Activated CD8-positive, alpha-beta T cell treated with anti-CD3 and anti-CD28 coated beads for 36 hours (primary cell): ENCODE measurements around the gene RNF112. TPM values are rescaled to one million over a fixed set of nuclear protein-coding genes. Genes with fewer than 3 reads are reported as not detected.
"Not testable (repeated sequence)": the region's sequence is repeated elsewhere in the genome, so short reads cannot be mapped to it uniquely, and the experiment has no call there.

Experiments
- ATAC-seq: fragments of 200-7000 bp; cut with Tn5 transposase; one replicate; pipeline ENCODE4 v1.10.0; 2021; ENCODE audit warnings: mild to moderate bottlenecking, moderate library complexity
- CTCF ChIA-PET: fragments of 350-600 bp; sonication (Branson Sonifier 250); formaldehyde crosslinking; loops from one replicate; lab custom pipeline; 2021; ENCODE audit warnings: antibody characterized with exemption; lab: Charles Lee
- POLR2A ChIA-PET: fragments of 350-600 bp; sonication (Branson Sonifier 250); formaldehyde crosslinking; loops from one replicate; lab custom pipeline; 2021; ENCODE audit warnings: antibody characterized with exemption; lab: Charles Lee
- DNase-seq: peaks from one replicate; pipeline ENCODE4 v3.0.0-alpha.2; 2020
- H3K27ac Mint-ChIP-seq: one replicate; pipeline ENCODE4 v1.8.0; 2021; ENCODE audit warnings: mild to moderate bottlenecking, mixed read lengths
- H3K27me3 Mint-ChIP-seq: one replicate; pipeline ENCODE4 v1.8.0; 2021; ENCODE audit warnings: mixed read lengths
- H3K36me3 Mint-ChIP-seq: one replicate; pipeline ENCODE4 v1.8.0; 2021; ENCODE audit warnings: low read depth, mixed read lengths
- H3K4me1 Mint-ChIP-seq: one replicate; pipeline ENCODE4 v1.8.0; 2021; ENCODE audit warnings: low read depth, mixed read lengths
- H3K4me3 Mint-ChIP-seq: one replicate; pipeline ENCODE4 v1.8.0; 2021; ENCODE audit warnings: mild to moderate bottlenecking, moderate library complexity, mixed read lengths
- H3K9me3 Mint-ChIP-seq: one replicate; pipeline ENCODE4 v1.8.0; 2021; ENCODE audit warnings: mixed read lengths
- intact Hi-C: fragments of 100-400 bp; cut with micrococcal nuclease; formaldehyde crosslinking; loops from one replicate; pipeline ENCODE4 v1.10.0; 2022
- total RNA-seq, 2 experiments: library from RNA; stranded (reverse); gene quantifications; one replicate each; pipeline ENCODE4 v1.2.3, GENCODE V29; 2021
- TF ChIP-seq, protein P1 (sequence below): fragments of 200-600 bp; IDR thresholded peaks from one replicate; pipeline ENCODE4 v1.8.0; 2022; ENCODE audit warnings: antibody characterized with exemption, mild to moderate bottlenecking

Gene RNF112
- total RNA-seq, 2 experiments from 2014 or later, result 0.34 to 0.63 TPM

DNA sequence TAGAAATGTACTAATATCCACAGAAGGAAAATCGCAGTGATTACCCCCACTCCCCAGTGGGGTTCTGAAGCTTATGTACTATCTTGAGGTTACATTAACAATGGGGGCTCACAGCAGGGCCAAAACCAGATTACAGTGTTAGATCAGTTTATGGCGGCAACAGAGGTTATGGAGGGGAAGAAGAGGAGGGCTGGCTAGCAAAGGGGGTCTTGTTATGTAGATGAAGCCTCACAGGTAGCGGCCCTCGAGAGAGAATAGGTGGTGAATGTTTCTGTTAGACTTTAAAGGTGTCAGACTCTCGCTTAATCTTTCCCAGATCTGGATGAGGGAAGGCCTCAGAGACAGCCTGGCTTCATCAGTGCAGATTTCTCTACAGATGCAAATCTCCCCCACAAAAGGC is 22.2 kb downstream of the RNF112 start:
- intact Hi-C loops, result no loop called here
- Mint-ChIP-seq H3K9me3 (no peaks in the 10 kb centered on the region), H3K27me3 (peaks cover 4% of the 10 kb centered on the region), H3K4me1 (no peaks in the 10 kb centered on the region), H3K4me3 (no peak overlapping the region), H3K27ac (no peak overlapping the region), H3K36me3 (no peaks in the 10 kb centered on the region)
- TF ChIP-seq, protein P1, sequence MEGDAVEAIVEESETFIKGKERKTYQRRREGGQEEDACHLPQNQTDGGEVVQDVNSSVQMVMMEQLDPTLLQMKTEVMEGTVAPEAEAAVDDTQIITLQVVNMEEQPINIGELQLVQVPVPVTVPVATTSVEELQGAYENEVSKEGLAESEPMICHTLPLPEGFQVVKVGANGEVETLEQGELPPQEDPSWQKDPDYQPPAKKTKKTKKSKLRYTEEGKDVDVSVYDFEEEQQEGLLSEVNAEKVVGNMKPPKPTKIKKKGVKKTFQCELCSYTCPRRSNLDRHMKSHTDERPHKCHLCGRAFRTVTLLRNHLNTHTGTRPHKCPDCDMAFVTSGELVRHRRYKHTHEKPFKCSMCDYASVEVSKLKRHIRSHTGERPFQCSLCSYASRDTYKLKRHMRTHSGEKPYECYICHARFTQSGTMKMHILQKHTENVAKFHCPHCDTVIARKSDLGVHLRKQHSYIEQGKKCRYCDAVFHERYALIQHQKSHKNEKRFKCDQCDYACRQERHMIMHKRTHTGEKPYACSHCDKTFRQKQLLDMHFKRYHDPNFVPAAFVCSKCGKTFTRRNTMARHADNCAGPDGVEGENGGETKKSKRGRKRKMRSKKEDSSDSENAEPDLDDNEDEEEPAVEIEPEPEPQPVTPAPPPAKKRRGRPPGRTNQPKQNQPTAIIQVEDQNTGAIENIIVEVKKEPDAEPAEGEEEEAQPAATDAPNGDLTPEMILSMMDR, result no peak
- DNase-seq (no peak), ATAC-seq (no peak)
- ChIA-PET POLR2A (no interaction called here), CTCF (interaction anchor here (1.0 to 4.2 kb wide), 3 partner anchors 8 to 79 kb away, joined by 3 to 22 read pairs (median 5); no protein-coding TSS in a partner anchor)

DNA sequence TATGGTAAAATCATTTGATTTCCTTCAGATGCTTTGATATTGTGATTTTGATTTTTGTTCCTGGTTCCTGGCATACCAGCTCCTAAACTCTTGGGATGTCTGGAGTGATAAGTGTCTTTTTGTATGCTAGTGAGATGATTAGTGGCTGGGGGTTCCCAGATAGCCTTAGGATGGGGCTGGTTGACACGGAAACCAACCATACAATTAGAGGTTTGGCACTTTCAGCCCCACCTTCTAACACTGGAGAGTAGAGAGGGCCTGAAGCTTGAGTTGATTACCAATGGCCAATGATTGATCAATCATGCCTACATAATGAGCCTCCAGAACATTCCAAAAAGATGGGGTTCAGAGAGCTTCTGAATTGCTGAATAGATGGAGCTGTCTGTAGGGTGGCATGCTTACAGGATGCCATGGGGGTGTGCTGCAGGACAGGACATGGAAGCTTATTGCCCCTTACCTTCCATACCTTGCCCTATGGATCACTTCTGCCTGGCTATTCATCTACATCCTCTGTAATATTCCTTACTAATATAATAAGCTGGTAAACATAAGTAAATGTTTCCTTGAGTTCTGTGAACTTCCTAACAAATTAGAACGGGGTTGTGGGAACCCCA is 22.8 kb downstream of the RNF112 start:
- CTCF ChIA-PET, result interaction anchor here (0.6 to 4.2 kb wide), 5 partner anchors 9 to 79 kb away, joined by 3 to 22 read pairs (median 5); partner anchors contain the start of gene B9D1
- H3K27me3 Mint-ChIP-seq, result peaks cover 4% of the 10 kb centered on the region
- intact Hi-C loops, result no loop called here
- H3K4me1 Mint-ChIP-seq, result no peaks in the 10 kb centered on the region
- POLR2A ChIA-PET, result interaction anchor here (1.0 kb wide), 1 partner anchor 71 kb away, joined by 3 read pairs; no protein-coding TSS in a partner anchor
- H3K4me3 Mint-ChIP-seq, result no peak overlapping the region
- H3K9me3 Mint-ChIP-seq, result no peaks in the 10 kb centered on the region
- TF ChIP-seq, protein P1, result no peak
- ATAC-seq, result no peak
- no peak for DNase-seq
- no peak overlapping the region for H3K27ac Mint-ChIP-seq
- no peaks in the 10 kb centered on the region for H3K36me3 Mint-ChIP-seq

DNA sequence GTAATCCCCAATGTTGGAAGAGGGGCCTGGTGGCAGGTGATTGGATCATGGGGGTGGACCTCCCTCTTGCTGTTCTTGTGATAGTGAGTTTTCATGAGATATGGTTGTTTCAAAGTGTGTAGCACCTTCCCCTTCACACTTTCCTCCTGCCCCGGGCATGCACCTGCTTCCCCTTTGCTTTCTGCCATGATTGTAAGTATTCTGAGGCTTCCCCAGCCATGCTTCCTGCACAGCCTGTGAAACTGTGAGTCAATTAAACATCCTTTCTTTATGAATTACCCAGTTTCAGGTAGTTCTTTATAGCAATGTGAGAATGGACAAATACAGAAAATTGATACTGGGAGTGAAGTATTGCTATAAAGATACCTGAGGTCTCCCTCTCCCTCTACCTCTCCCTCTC is 29.4 kb downstream of the RNF112 start:
- ATAC-seq (peak; percentile 24), DNase-seq (peak; percentile 16)
- Mint-ChIP-seq H3K27ac (no peak overlapping the region), H3K9me3 (peaks cover 6% of the 10 kb centered on the region), H3K27me3 (peaks cover 4% of the 10 kb centered on the region), H3K4me3 (no peak overlapping the region), H3K4me1 (peaks cover 4% of the 10 kb centered on the region), H3K36me3 (no peaks in the 10 kb centered on the region)
- CTCF ChIA-PET, result no interaction called here
- TF ChIP-seq, protein P1, result no peak
- POLR2A ChIA-PET, result no interaction called here
- intact Hi-C loops, result no loop called here

DNA sequence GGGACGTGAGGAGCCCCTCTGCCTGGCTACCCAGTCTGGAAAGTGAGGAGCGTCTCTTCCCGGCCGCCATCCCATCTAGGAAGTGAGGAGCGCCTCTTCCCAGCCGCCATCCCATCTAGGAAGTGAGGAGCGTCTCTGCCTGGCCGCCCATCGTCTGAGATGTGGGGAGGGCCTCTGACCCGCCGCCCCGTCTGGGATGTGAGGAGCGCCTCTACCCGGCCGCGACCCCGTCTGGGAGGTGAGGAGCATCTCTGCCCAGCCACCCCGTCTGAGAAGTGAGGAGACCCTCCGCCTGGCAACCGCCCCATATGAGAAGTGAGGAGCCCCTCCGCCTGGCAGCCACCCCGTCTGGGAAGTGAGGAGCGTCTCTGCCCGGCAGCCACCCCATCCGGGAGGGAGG is 30.3 kb downstream of the RNF112 start:
- POLR2A ChIA-PET, DNase-seq, CTCF ChIA-PET, ATAC-seq, H3K27me3 Mint-ChIP-seq, H3K4me1 Mint-ChIP-seq, H3K4me3 Mint-ChIP-seq, intact Hi-C loops, H3K9me3 Mint-ChIP-seq, H3K36me3 Mint-ChIP-seq, H3K27ac Mint-ChIP-seq: not testable (repeated sequence)

DNA sequence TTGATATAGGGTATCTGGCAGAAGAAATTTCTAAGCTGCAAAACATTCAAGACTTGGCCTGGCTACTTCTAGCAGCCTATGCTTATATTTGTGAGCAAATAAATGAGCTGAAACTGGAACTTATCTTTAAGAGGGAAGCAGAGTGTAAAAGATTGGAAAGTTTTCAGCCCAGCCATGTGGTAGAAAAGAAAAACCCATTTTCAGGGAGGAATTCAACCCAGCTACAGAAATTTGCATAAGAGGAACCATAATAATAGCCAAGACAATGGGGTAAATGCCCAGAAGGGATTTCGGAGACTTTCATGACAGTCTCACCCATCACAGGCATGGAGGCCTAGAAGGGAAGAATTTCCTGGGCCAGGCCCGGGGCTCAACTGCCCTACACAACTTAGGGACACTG is 31.7 kb downstream of the RNF112 start:
- DNase-seq (no peak), ATAC-seq (no peak)
- POLR2A ChIA-PET, result no interaction called here

More for the DNA sequence above, 31.7 kb downstream of the RNF112 start:
- intact Hi-C loops, result no loop called here
- Mint-ChIP-seq H3K27me3 (peaks cover 7% of the 10 kb centered on the region), H3K27ac (no peak overlapping the region), H3K36me3 (no peaks in the 10 kb centered on the region), H3K4me1 (peaks cover 4% of the 10 kb centered on the region), H3K4me3 (no peak overlapping the region), H3K9me3 (peaks cover 6% of the 10 kb centered on the region)
- TF ChIP-seq, protein P1, result no peak
- CTCF ChIA-PET, result interaction anchor here (2.2 kb wide), 1 partner anchor 80 kb away, joined by 14 read pairs; the partner anchor contains the start of gene B9D1
